GM21447 (cell line): ENCODE data around the gene COPG1.
A peak's percentile ranks its signal among the peaks of the same experiment; 100 is the strongest.
"Not testable (repeated sequence)": the region's sequence is repeated elsewhere in the genome, so short reads cannot be mapped to it uniquely, and the experiment has no call there.

Experiments
- ATAC-seq: cut with Tn5 transposase; IDR thresholded peaks from one replicate; pipeline ENCODE4 v1.9.1; 2021; ENCODE audit not compliant: unreplicated experiment

COPG1 gene

GRCh38 chr3:129240436-129240835 is 9.0 kb upstream of the COPG1 start:
- ATAC-seq: no peak

DNA sequence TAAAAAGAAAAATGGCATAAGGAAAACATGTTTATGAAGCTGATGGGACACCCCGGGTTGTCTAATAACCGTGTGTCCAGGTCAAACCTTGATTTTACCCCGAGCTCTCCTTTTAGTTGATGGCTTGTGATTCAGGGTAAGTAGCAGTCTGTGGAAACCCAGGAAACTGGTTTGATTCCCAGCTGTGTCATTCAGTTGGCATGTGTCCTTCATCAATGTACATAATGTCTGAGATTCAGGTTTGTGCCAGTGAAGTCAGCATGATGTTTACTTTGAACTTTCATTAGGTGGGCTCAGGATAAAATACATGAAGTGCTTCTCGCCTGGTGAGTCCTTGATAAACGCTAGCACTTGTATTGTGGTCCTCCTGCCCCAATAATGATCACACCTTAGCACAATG is 4.3 kb upstream of the COPG1 start:
- ATAC-seq: no peak

GRCh38 chr3:129245641-129246306 is 3.6 kb upstream of the COPG1 start:
- peak; percentile 57 for ATAC-seq

GRCh38 chr3:129246636-129247035 is 2.8 kb upstream of the COPG1 start:
- no peak for ATAC-seq

GRCh38 chr3:129248286-129248979 is 973 bp upstream of the COPG1 start:
- ATAC-seq: no peak

- no peak for ATAC-seq
These were observed 3.3 kb downstream of the COPG1 start for GRCh38 chr3:129252748-129253147.

- no peak for ATAC-seq
These were observed 5.3 kb downstream of the COPG1 start for GRCh38 chr3:129254536-129255230.

DNA sequence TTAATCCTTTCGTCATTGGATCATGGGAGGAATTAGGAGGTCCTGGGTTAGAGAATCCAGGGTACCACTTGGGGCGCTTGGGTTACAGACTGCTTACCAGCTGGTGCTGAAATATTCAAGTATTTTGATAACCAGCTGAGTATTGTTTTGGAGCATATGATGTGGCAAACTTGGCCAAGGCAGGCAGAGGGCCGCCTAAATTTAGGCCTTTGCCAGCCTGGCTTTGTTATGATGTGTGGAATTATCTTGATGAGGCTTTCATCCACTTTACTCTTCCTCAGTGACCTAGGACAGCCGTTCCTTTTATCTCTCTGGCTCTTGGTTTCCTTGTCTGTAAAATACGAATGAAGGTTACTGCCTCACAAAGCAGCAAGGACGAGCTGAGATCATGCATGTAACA is 6.9 kb downstream of the COPG1 start:
- ATAC-seq: no peak

- no peak for ATAC-seq
These were observed 8.2 kb downstream of the COPG1 start for GRCh38 chr3:129257609-129258008.

DNA sequence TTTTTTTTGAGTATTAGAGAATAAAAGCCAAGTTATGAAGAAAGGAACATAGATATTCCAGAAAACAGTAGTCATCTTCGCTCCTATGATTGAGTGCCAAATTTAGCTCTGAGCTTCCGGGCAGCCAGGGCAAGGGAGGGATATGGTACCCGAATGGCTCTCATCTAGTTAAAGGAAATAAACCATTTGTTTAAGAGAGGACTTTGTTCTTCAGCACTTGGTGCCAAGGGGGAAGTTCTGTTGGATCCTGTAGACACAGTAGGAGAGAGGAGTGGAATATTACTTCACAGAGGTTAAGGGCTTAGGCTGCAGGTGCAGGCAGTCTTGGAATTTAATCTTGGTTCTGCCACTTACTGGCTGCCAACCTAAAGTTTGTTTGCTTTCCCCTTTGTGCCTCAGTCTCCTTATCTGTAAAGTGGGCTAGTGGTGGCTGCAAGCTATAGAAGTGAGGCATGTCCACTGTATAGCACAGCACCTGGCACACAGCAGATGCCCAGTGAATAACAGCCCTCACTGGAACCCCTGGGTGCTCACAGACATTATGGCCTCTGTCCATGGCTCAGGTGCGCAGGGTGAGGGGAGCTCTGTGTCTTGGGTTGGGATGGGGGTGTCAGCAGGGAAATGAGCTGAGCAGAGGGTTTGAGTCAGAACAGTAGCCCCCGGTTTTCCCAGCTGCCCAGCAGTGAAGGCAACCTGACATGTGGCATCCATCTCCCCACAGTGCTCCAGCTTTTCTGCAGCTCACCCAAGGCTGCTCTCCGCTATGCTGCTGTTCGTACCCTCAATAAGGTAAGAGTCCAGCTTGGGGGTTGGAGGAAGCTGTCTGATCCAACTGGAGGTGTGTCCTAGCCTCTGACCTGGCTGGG is 10.4 kb downstream of the COPG1 start:
- no peak for ATAC-seq

GRCh38 chr3:129260606-129261005 is 11.2 kb downstream of the COPG1 start:
- ATAC-seq: no peak

DNA sequence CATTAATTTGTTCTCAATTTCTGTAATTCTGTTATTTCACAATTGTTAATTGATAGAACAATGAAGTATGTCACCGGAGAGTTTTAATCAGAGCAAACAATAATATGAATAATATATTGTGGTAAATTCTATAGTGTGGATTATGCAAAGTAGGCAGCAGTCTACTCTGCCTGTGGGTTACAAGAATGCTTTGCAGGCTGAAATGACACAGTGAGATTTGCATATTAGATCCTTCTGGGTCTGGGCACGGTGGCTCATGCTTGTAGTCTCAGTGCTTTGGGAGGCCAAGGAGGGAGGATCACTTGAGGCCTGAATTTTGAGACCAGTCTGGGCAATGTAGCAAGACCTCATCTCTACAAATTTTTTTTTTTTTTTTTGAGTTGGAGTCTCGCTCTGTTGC is 12.5 kb downstream of the COPG1 start:
- ATAC-seq: no peak

GRCh38 chr3:129263161-129263910 is 13.9 kb downstream of the COPG1 start:
- no peak for ATAC-seq

GRCh38 chr3:129264994-129265393 is 15.6 kb downstream of the COPG1 start:
- ATAC-seq: not testable (repeated sequence)

DNA sequence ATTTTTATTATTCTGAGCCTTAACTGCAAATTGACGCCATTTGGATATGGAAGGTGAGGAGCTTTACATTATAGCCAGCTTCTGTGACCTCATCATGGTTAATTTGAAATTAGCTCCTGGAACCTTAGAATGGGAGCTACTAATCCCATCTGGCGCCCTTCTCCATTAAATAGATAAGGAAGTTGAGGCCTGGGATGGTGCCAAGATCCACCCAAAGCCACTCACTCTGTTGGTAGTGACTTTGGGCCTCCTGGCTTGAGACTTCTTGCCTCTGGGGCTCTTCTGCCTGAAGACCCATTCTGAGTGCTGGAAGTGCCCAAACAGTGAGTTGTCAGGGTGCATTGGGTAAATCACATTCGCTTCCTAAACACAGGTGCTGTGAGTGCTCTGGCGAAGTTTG is 17.2 kb downstream of the COPG1 start:
- no peak for ATAC-seq

DNA sequence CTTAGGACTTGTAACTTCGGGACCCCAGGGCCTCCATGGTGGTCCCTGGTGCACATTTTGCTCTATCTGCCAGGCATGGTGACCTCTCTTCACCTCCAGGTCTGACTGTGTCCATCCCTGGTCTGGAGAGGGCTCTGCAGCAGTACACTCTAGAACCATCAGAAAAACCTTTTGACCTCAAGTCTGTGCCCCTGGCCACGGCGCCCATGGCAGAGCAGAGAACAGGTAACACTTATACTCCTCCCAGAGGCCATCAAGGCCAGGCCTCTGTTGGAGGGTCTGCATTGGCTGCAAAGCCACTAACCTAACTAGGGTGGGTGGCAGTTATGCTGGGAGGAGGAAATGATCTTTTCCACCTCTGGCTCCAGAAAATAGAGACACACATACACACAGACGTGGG is 19.0 kb downstream of the COPG1 start:
- no peak for ATAC-seq

DNA sequence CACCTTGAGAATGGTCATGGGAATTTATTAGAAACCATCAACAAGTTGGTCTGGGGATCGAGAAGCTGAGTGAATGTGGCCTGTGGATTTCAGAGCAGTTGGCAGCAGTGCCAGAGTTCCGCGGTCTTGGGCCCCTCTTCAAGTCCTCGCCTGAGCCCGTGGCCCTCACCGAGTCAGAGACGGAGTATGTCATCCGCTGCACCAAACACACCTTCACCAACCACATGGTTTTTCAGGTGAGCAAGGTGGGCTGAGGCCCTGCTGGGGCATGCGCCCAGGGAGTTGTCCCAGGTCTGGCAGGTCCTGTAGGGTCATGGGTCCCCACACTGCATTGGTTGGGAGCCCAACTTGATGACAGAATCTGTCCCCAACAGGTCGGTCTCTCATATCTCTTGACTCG is 22.3 kb downstream of the COPG1 start:
- ATAC-seq: no peak

DNA sequence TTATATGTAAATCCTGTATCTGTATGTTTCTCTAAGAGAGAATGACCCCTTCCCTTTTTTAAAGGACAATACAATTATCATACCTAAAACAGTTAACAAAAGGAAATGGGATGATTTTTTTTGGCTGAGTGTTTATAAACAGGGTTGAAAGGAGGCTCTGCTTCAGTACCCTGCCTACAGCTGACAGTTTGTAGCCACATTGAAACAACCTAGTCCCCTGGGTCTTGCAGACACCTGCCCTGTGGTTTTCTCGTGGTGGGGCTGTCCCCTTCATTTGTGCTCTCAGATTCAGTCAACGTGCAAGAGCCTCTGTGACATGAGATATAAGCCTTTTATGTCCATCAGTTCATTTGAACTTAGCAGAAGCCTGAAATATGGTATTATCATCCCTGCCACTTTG is 27.0 kb downstream of the COPG1 start:
- peak; percentile 83 for ATAC-seq

DNA sequence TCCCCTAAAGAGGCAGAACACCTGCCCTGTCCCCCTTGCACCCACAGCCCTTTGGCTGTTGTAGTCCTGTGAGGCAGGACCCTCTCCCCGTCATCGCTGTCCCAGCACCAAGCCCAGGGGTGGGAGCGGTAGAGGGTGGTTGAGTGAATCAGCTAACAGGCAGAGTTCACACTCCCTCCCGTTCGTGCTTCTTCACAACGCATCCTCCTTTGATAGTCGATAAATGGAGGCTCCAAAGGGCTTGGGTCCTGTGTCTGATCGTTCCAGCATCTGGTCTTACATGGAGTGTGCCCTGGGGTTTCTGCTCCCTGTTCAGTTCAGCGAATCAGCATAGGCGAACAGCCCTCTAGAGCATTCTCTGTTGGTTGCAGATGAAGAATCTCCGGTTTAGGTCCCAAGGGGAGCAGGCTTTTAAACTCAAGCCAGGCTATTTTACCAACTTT is 28.4 kb downstream of the COPG1 start:
- ATAC-seq: no peak

- ATAC-seq: peak; percentile 42
These were observed 29.1 kb downstream of the COPG1 start, which contains the start of gene HMCES for GRCh38 chr3:129278439-129278965. Gene HMCES, plus strand, starts transcription at chr3:129278870. Its CDS starts 863 bp downstream, at chr3:129279733.
